Activated CD4-positive, alpha-beta memory T cell treated with anti-CD3 and anti-CD28 coated beads, Interleukin-2, amount 10 ng/mL, durations not matched to agents 7 days and 5 days (primary cell): Measurements from ENCODE around the gene SYNE3. TPM values are rescaled to one million over a fixed set of nuclear protein-coding genes. Genes with fewer than 3 reads are reported as not detected.

Source experiments
- CTCF ChIA-PET: fragments of 350-600 bp; sonication (Branson Sonifier 250); formaldehyde crosslinking; loops from one replicate; lab custom pipeline; 2021; ENCODE audit warnings: antibody characterized with exemption, inconsistent platforms; lab: Charles Lee
- POLR2A ChIA-PET: fragments of 350-600 bp; sonication (Branson Sonifier 250); formaldehyde crosslinking; loops from one replicate; lab custom pipeline; 2021; ENCODE audit warnings: antibody characterized with exemption; lab: Charles Lee
- DNase-seq: peaks from one replicate; pipeline ENCODE4 v3.0.0-alpha.2; 2020
- H3K27ac Mint-ChIP-seq: one replicate; pipeline ENCODE4 v1.8.0; 2021; ENCODE audit warnings: mild to moderate bottlenecking, mixed read lengths
- H3K27me3 Mint-ChIP-seq: one replicate; pipeline ENCODE4 v1.8.0; 2021; ENCODE audit warnings: mixed read lengths
- H3K36me3 Mint-ChIP-seq: one replicate; pipeline ENCODE4 v1.8.0; 2021; ENCODE audit warnings: low read depth, mixed read lengths
- H3K4me1 Mint-ChIP-seq: one replicate; pipeline ENCODE4 v1.8.0; 2021; ENCODE audit warnings: mixed read lengths
- H3K4me3 Mint-ChIP-seq: one replicate; pipeline ENCODE4 v1.8.0; 2021; ENCODE audit warnings: mild to moderate bottlenecking, mixed read lengths
- H3K9me3 Mint-ChIP-seq: one replicate; pipeline ENCODE4 v1.8.0; 2021; ENCODE audit warnings: mixed read lengths
- total RNA-seq, 2 experiments: library from RNA; stranded (reverse); gene quantifications; one replicate each; pipeline ENCODE4 v1.2.3, GENCODE V29; 2021

Gene SYNE3
- total RNA-seq, 2 experiments from 2014 or later, result 86.2 to 89.5 TPM

GRCh38 chr14:95481391-95482022 lies 34.9 kb downstream of the SYNE3 start:
- CTCF ChIA-PET, result interaction anchor here (1.1 to 1.2 kb wide), 2 partner anchors 42 to 46 kb away, joined by 4 to 8 read pairs; no protein-coding TSS in a partner anchor
- H3K27ac Mint-ChIP-seq, result peak overlapping the region; percentile 79
- peaks cover 36% of the 10 kb centered on the region for H3K36me3 Mint-ChIP-seq
- H3K4me1 Mint-ChIP-seq, result peaks cover 50% of the 10 kb centered on the region
- H3K27me3 Mint-ChIP-seq, result no peaks in the 10 kb centered on the region
- POLR2A ChIA-PET, result interaction anchor here (2.5 kb wide), 1 partner anchor 42 kb away, joined by 12 read pairs; no protein-coding TSS in a partner anchor
- no peaks in the 10 kb centered on the region for H3K9me3 Mint-ChIP-seq
- DNase-seq, result no peak
- H3K4me3 Mint-ChIP-seq, result no peak overlapping the region

- Mint-ChIP-seq H3K36me3 (peaks cover 41% of the 10 kb centered on the region), H3K9me3 (no peaks in the 10 kb centered on the region), H3K27ac (peak overlapping the region; percentile 79), H3K4me3 (no peak overlapping the region), H3K27me3 (no peaks in the 10 kb centered on the region), H3K4me1 (peaks cover 52% of the 10 kb centered on the region)
- ChIA-PET POLR2A (interaction anchor here (0.9 to 2.5 kb wide), 9 partner anchors 15 to 53 kb away, joined by 3 to 12 read pairs (median 7); partner anchors contain the start of genes GLRX5 and SYNE3), CTCF (interaction anchor here (1.0 to 1.2 kb wide), 3 partner anchors 38 to 46 kb away, joined by 4 to 8 read pairs (median 4); no protein-coding TSS in a partner anchor)
- DNase-seq, result no peak
These were observed 35.6 kb downstream of the SYNE3 start for GRCh38 chr14:95480887-95481226.

- peak overlapping the region; percentile 3 for H3K4me3 Mint-ChIP-seq
- ChIA-PET POLR2A (interaction anchor here (0.9 to 2.5 kb wide), 10 partner anchors 16 to 54 kb away, joined by 3 to 12 read pairs (median 6); partner anchors contain the start of genes GLRX5 and SYNE3), CTCF (interaction anchor here (0.7 to 2.6 kb wide), 5 partner anchors 14 to 47 kb away, joined by 3 to 9 read pairs (median 4); no protein-coding TSS in a partner anchor)
- DNase-seq, result peak; percentile 56
- no peaks in the 10 kb centered on the region for H3K9me3 Mint-ChIP-seq
- H3K4me1 Mint-ChIP-seq, result peaks cover 49% of the 10 kb centered on the region
- H3K36me3 Mint-ChIP-seq, result peaks cover 41% of the 10 kb centered on the region
- peak overlapping the region; percentile 79 for H3K27ac Mint-ChIP-seq
- H3K27me3 Mint-ChIP-seq, result no peaks in the 10 kb centered on the region
These were observed 36.2 kb downstream of the SYNE3 start for GRCh38 chr14:95480109-95480886.

DNA sequence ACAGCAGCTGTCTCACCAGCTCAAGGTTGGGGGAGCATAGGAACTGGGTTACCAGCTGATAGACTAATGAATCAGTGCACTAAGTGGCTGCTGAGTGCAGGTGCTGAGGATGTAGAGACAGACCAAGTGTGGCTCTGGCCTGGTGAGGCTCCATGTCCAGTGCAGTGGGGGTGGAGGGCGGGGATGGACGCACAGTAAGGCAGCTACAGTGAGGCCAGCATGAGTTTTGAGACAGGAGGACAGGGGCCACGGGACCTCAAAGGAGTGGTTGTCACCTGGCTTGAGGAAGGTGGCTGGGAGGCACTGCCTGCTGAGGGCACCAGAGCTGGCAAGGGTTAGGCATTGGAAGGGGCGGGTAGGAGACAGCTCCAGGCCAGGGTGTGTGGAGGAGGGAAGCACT lies 37.0 kb downstream of the SYNE3 start:
- POLR2A ChIA-PET, result interaction anchor here (1.1 to 2.5 kb wide), 7 partner anchors 25 to 55 kb away, joined by 3 to 12 read pairs (median 7); partner anchors contain the start of genes GLRX5 and SYNE3
- CTCF ChIA-PET, result interaction anchor here (0.9 to 2.6 kb wide), 4 partner anchors 27 to 48 kb away, joined by 4 to 9 read pairs (median 6); no protein-coding TSS in a partner anchor
- Mint-ChIP-seq H3K4me1 (peaks cover 47% of the 10 kb centered on the region), H3K36me3 (peaks cover 47% of the 10 kb centered on the region), H3K9me3 (no peaks in the 10 kb centered on the region), H3K4me3 (no peak overlapping the region), H3K27ac (peak overlapping the region; percentile 79), H3K27me3 (no peaks in the 10 kb centered on the region)
- no peak for DNase-seq

DNA sequence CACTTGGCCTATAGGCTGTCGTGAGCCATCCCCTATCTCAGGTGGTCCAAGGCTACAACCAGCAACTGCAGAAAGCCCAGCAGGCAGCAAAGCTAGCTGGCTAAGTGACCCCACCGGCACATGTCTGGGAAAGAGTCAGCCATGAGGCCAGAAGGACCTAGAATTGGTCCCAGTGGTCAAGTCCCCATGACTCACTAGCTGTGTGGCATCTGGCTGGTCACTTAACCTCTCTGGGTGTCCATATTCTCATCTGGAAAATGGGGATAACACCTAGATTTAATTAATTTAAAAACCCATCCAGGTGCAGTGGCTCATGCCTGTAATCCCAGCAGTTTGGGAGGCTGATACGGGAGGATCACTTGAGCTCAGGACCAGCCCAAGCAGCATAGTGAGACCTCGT lies 37.6 kb downstream of the SYNE3 start:
- Mint-ChIP-seq H3K4me3 (no peak overlapping the region), H3K27me3 (no peaks in the 10 kb centered on the region), H3K36me3 (peaks cover 53% of the 10 kb centered on the region), H3K4me1 (peaks cover 42% of the 10 kb centered on the region), H3K9me3 (no peaks in the 10 kb centered on the region), H3K27ac (no peak overlapping the region)
- POLR2A ChIA-PET, result interaction anchor here (1.4 to 2.5 kb wide), 3 partner anchors 26 to 45 kb away, joined by 3 to 12 read pairs (median 6); partner anchors contain the start of gene SYNE3
- DNase-seq, result no peak
- CTCF ChIA-PET, result interaction anchor here (0.6 to 2.6 kb wide), 6 partner anchors 27 to 50 kb away, joined by 3 to 9 read pairs (median 4); no protein-coding TSS in a partner anchor

GRCh38 chr14:95478309-95478708 lies 38.1 kb downstream of the SYNE3 start:
- POLR2A ChIA-PET, result interaction anchor here (1.4 to 1.9 kb wide), 2 partner anchors 26 to 38 kb away, joined by 3 to 6 read pairs; partner anchors contain the start of gene SYNE3
- H3K36me3 Mint-ChIP-seq, result peaks cover 58% of the 10 kb centered on the region

DNA sequence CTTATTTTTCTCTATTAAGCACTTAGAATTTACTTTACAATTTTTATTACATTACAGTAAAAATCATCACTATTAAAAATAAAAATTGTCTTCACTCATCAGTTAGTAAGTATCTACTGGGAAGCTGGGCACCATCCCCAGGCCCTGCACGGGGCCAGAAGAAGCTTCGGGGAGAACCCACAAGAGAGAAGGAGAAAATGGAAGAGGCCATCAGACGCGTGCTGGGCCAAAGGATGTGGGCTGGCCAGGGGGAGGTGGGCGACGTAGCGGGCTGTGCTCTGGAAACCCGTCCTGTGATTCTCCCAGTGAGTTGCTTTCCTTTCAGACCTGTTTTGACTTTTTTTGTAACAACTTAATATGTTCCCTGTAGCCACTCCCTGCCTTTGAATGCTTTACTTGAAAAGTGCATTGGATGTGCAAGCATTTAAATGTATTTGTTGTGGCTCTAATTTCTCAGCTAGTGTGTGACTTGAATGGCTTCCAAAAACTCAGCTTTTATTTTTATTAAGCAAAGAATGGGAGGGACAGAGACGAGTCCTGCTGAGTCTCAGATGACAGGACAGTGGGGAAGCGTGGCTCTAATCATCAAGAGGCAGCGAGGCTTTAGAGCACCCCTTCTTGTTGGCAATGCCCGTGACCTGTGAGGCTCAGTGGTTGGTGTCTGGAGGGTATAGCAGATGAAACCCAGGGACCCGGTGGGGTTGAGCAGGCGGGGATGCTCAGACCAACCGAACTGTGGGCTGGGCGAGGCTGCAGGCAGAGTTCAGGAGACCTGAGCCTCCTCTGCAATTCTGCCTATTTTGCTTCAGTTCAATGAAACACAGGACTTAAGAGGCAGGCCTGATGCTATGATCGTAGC lies 38.8 kb downstream of the SYNE3 start:
- Mint-ChIP-seq H3K4me1 (peaks cover 33% of the 10 kb centered on the region), H3K9me3 (no peaks in the 10 kb centered on the region), H3K27ac (no peak overlapping the region), H3K4me3 (no peak overlapping the region), H3K36me3 (peaks cover 64% of the 10 kb centered on the region), H3K27me3 (no peaks in the 10 kb centered on the region)
- ChIA-PET CTCF (interaction anchor here (1.3 to 2.6 kb wide), 4 partner anchors 25 to 50 kb away, joined by 3 to 9 read pairs (median 6); no protein-coding TSS in a partner anchor), POLR2A (interaction anchor here (1.9 kb wide), 1 partner anchor 38 kb away, joined by 6 read pairs; the partner anchor contains the start of gene SYNE3)
- no peak for DNase-seq

More at GRCh38 chr14:95478309-95478708, 38.1 kb downstream of the SYNE3 start:
- Mint-ChIP-seq H3K4me3 (no peak overlapping the region), H3K27ac (no peak overlapping the region), H3K27me3 (no peaks in the 10 kb centered on the region), H3K4me1 (peaks cover 37% of the 10 kb centered on the region), H3K9me3 (no peaks in the 10 kb centered on the region)
- CTCF ChIA-PET, result interaction anchor here (0.6 to 2.6 kb wide), 5 partner anchors 26 to 49 kb away, joined by 3 to 9 read pairs (median 4); no protein-coding TSS in a partner anchor
- no peak for DNase-seq

DNA sequence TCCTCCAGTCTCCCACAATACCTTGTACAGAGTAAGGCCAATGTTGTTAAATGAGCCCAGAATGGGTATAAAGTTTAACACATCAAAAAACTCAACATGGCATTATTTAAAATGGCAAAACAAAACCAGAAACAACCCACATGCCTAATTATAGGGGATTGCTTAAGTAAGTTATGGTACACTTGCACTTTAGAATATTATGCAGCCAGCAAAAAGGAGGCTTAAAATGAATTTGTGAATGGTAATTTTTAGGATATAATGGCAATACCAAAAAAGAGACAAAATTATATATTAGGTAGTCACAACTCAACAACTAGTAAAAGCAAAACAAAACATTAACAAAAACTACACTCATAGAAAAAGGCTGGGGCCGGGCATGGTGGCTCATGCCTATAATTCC lies 39.7 kb downstream of the SYNE3 start:
- ChIA-PET POLR2A (no interaction called here), CTCF (no interaction called here)
- H3K27me3 Mint-ChIP-seq, result no peaks in the 10 kb centered on the region
- no peak overlapping the region for H3K4me3 Mint-ChIP-seq
- H3K27ac Mint-ChIP-seq, result no peak overlapping the region
- peaks cover 70% of the 10 kb centered on the region for H3K36me3 Mint-ChIP-seq
- H3K9me3 Mint-ChIP-seq, result no peaks in the 10 kb centered on the region
- no peak for DNase-seq
- H3K4me1 Mint-ChIP-seq, result peaks cover 34% of the 10 kb centered on the region

GRCh38 chr14:95475540-95476240 lies 40.8 kb downstream of the SYNE3 start:
- ChIA-PET CTCF (no interaction called here), POLR2A (no interaction called here)
- no peaks in the 10 kb centered on the region for H3K27me3 Mint-ChIP-seq
- DNase-seq, result no peak
- H3K36me3 Mint-ChIP-seq, result peaks cover 73% of the 10 kb centered on the region
- no peak overlapping the region for H3K27ac Mint-ChIP-seq
- H3K9me3 Mint-ChIP-seq, result no peaks in the 10 kb centered on the region
- H3K4me3 Mint-ChIP-seq, result no peak overlapping the region
- peaks cover 26% of the 10 kb centered on the region for H3K4me1 Mint-ChIP-seq

GRCh38 chr14:95474941-95475340 lies 41.5 kb downstream of the SYNE3 start:
- ChIA-PET POLR2A (no interaction called here), CTCF (no interaction called here)
- H3K27me3 Mint-ChIP-seq, result no peaks in the 10 kb centered on the region
- no peaks in the 10 kb centered on the region for H3K9me3 Mint-ChIP-seq
- H3K27ac Mint-ChIP-seq, result no peak overlapping the region
- H3K36me3 Mint-ChIP-seq, result peaks cover 68% of the 10 kb centered on the region
- no peak for DNase-seq
- no peak overlapping the region for H3K4me3 Mint-ChIP-seq
- peaks cover 18% of the 10 kb centered on the region for H3K4me1 Mint-ChIP-seq

- Mint-ChIP-seq H3K9me3 (no peaks in the 10 kb centered on the region), H3K36me3 (peaks cover 67% of the 10 kb centered on the region), H3K4me1 (peaks cover 16% of the 10 kb centered on the region), H3K27me3 (no peaks in the 10 kb centered on the region), H3K27ac (peak overlapping the region; percentile 26), H3K4me3 (no peak overlapping the region)
- ChIA-PET CTCF (no interaction called here), POLR2A (interaction anchor here (1.2 kb wide), 1 partner anchor 60 kb away, joined by 3 read pairs; the partner anchor contains the start of gene GLRX5)
- no peak for DNase-seq
These were observed 42.0 kb downstream of the SYNE3 start for GRCh38 chr14:95474486-95474885.
